HG03439 (cell line): ENCODE results near the gene RTN4RL2.

ENCODE experiments used
- ATAC-seq: cut with Tn5 transposase; IDR thresholded peaks from one replicate; pipeline ENCODE4 v1.9.1; 2021; ENCODE audit warnings: mild to moderate bottlenecking, moderate library complexity; ENCODE audit not compliant: unreplicated experiment

Gene RTN4RL2

DNA sequence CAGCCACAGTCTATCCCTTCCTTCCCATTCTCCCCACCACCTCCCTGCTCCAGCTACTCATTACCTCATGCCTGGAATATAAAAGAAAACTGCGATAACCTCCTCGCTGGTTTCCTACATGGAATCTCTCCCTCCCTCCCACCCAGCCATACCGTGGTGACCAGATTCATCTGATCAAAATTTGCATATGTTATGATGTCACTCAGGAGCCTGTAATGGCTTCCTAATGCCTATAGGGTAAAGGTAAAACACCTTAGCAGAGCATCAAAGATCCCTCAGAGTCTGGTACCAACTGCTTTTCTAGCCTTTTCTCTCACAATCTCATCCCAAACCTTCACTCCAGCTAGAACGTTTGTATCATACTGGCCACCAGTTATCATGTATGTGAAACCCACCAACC is 19.6 kb downstream of the RTN4RL2 start:
- no peak for ATAC-seq

- peak; percentile 37 for ATAC-seq
Observed at GRCh38 chr11:57480409-57481137, 20.2 kb downstream of the RTN4RL2 start.

DNA sequence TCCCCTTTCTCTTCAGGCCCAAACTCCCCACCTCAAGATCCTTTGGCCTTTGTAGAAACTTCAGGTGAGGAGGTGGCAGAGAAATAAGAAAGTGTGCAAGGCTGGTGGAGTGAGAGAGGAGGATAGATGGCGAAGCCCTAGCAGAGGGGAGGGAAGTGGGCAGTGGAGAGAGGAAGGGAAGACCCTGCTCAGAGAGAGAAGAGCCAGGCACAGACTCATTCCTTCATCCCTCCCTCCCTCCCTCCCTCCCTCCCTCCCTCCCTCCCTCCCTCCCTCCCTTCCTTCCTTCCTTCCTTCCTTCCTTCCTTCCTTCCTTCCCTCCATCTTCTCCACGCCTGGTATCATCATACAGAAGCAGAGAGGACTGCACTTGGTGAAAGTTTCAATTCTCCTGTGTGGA is 21.0 kb downstream of the RTN4RL2 start:
- ATAC-seq, result no peak

DNA sequence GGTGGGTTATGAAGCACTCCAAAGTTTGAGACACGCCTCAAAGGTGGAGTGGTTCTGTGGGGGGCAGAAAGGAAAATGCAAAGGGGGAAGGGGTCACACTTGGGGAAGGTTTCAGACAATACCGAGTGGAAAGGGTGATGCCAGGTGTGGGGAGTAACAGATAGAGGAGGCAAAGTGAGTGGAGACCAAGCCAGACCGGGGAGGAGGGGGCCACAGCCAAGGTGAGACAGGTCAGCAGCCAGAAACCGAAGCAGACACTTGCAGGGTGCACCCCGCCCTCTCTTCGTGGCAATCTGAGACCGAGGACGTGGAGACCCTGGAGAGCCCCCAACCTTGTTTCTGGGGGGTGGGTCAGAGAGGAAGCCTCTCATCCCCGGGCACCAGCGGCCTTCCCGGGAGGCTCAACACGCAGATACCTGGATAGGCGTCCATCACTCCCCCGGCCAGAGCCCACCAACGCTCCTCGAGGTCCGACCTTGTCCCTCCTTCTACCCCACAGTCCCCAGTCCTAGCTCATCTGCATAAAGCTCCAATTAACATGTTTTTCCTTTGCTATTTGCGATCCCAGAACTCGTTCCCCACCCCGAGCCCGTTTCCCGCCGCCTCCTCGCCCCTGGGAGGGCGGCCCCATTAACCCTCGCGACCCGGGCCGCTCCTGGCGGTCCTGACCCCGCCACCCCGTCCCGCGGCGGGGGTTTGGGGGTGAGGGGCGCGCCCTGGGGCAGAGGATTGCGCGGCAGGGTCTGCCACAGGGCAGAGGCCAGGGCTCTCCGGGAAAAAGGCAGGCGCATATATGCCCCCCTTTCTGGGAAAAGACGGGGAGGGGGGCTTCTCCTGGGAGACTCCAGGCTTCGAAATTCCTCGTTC is 21.8 kb downstream of the RTN4RL2 start:
- ATAC-seq, result no peak

GRCh38 chr11:57482782-57483561 is 22.6 kb downstream of the RTN4RL2 start:
- ATAC-seq, result no peak

GRCh38 chr11:57483562-57483918 is 23.2 kb downstream of the RTN4RL2 start:
- no peak for ATAC-seq

DNA sequence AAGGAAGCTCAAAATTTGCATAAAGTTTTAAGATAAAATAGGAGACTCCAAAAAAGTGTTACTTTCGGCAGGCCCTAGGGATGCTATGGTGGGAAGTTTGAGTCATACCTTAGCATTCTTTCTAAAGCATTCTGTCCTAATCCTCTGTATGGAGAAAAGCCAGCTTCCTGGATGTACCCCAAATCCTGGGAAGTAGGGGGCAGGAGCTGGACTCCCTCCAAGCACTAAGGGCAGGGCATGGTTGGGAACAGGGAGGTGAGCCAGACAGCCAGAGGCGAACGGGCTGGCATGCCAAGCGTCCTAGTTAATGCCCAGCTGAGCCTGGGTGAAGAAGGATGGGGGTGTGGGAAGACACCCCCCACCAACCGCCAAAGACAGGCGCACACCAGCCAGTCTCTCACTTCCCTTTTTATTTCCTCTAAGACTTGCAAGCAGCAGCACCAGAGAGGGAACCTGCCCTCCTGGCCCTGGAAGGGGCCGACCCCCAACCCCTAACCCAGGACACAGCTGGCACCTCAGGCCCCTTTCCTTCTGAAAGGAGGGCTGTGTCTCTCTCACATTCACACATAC is 23.9 kb downstream of the RTN4RL2 start:
- ATAC-seq, result no peak

DNA sequence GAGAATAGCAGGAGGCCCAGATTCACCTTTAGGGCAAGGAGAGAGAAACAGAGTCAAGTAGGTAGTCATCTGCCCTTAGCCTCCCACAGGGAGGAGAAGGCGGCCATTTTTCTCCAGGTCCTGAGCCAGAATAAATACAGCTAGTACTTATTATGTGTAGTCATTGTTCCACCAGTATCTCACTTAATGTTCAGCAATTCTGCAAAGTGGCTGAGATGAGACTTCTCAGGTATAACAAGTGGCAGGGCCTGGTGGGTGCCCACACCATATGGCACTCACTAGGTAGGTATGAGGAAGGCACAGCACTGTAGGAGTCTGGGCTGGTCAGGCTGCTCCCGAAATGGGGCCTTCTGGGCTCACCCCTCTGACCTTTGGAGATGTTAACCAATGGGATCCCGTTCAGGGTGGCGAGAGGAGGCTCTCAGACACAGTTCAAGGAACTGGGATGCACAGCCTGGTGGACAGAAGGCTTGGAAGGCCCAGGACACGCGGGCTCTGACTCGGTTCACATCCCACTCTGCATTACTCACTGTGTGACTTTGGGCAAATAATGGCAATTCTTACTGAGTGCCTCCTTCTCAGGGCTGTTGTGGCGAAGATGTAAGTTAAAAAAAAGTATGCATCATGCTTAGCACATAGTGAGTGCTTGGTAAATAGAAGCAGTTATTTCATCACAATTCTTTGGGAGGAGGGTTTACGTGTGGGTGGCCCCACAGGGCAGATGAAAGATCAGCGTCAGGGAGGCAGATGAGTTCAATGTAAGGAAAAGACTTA is 25.1 kb downstream of the RTN4RL2 start:
- no peak for ATAC-seq

GRCh38 chr11:57487021-57487778 is 26.9 kb downstream of the RTN4RL2 start:
- ATAC-seq, result no peak

DNA sequence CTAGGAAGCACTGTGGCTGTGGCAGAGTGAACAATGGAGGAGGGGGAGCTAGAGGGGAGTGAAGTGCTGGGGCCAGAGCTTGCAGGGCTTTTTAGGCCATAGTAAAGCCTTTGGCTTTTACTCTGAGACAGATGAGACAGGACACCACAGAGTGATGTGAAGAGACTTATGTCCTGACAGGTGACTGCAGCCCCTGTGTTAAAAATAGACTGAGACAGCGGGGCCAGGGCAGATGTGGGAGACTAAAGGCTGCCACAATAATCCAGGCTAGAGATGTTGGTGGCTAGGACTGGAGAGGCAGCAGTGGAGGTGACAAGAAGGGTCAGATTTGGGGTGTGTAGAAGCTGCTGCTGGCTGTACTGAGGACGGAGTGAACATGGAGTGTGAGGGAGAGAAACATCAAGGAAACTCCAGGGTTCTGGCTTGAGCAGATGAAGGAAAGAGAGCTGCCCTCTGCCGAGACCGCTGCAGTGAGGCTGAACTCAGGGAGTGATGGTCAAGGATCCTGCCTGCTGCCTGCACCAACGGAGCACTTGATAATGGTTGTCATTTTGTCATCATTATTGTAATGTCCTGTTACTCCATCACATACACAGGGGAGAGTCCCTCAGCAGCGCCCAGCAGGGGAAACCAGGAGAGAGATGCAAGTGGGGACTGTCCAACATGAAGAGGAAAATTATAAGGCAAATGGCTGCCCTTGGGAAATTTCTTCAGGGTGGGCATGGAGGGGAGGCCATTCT is 27.8 kb downstream of the RTN4RL2 start:
- no peak for ATAC-seq

- no peak for ATAC-seq
Observed at GRCh38 chr11:57490456-57491248, 30.3 kb downstream of the RTN4RL2 start.

GRCh38 chr11:57491371-57492061 is 31.2 kb downstream of the RTN4RL2 start:
- ATAC-seq, result no peak

GRCh38 chr11:57493507-57494503 is 33.5 kb downstream of the RTN4RL2 start:
- peak; percentile 59 for ATAC-seq

- ATAC-seq, result no peak
Observed at GRCh38 chr11:57496109-57496820, 35.9 kb downstream of the RTN4RL2 start.

- ATAC-seq, result no peak
Observed at GRCh38 chr11:57497303-57498247, 37.2 kb downstream of the RTN4RL2 start.
